HFFc6 (cell line): ENCODE results near the gene LAPTM4A. TPM values are rescaled to one million over a fixed set of nuclear protein-coding genes. Genes with fewer than 3 reads are reported as not detected.
A peak's percentile ranks its signal among the peaks of the same experiment; 100 is the strongest.

ENCODE experiments used
- DNase-seq: peaks from one replicate; pipeline ENCODE4 v3.0.0-alpha.2; 2018
- H3K27ac Mint-ChIP-seq: 2 replicates; pipeline ENCODE4 v1.8.0; 2020; ENCODE audit warnings: mild to moderate bottlenecking, mixed read lengths
- H3K27me3 Mint-ChIP-seq: 2 replicates; pipeline ENCODE4 v1.8.0; 2021; ENCODE audit warnings: mild to moderate bottlenecking, moderate library complexity, mixed read lengths; ENCODE audit not compliant: insufficient read depth
- H3K36me3 Mint-ChIP-seq: 2 replicates; pipeline ENCODE4 v1.8.0; 2021; ENCODE audit warnings: low read depth, mixed read lengths
- H3K4me1 Mint-ChIP-seq: 2 replicates; pipeline ENCODE4 v1.8.0; 2020; ENCODE audit warnings: low read depth, mixed read lengths
- H3K4me3 Mint-ChIP-seq: 2 replicates; pipeline ENCODE4 v1.8.0; 2020; ENCODE audit warnings: mild to moderate bottlenecking, moderate library complexity, mixed read lengths
- H3K9me3 Mint-ChIP-seq: 2 replicates; pipeline ENCODE4 v1.8.0; 2020; ENCODE audit warnings: mild to moderate bottlenecking, mixed read lengths
- total RNA-seq, 6 experiments: library from RNA; stranded (reverse); fragmentation: NEBNext Ultra II Directional; extraction: Animal tissue kit (Norgen Biotek cat#: 25700); gene quantifications; 2 replicates in 1 of 6; 3 replicates in 5 of 6; pipeline ENCODE4 v1.2.3, GENCODE V29; 2021
- TF ChIP-seq, protein P1 (sequence below): fragments of 200-600 bp; sonication (generic); IDR thresholded peaks from 2 replicates; pipeline ENCODE4 v1.5.0; 2021; ENCODE audit warnings: antibody characterized with exemption, mild to moderate bottlenecking

The LAPTM4A gene
- total RNA-seq, 6 experiments from 2014 or later: 218 to 254 (median 240) TPM

DNA sequence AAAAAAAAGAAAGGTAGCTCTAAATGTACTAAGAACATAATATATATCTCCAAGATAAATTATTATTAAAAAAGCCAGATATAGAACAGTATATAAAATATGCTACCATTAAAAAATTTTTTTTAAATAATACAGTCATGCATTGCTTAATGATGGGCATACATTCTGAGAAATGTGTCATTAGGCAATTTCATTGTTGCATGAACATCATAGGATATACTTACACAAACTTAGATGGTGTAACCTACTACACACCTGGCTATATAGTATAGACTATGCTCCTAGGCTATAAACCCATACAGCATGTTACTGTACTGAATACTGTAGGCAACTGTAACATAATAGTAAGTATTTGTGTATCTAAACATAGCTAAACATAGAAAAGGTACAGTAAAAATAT lies 18.3 kb upstream of the LAPTM4A start:
- Mint-ChIP-seq H3K36me3 (peaks cover 19% of the 10 kb centered on the region), H3K4me3 (no peak overlapping the region), H3K9me3 (peaks cover 27% of the 10 kb centered on the region), H3K27me3 (peaks cover 1% of the 10 kb centered on the region; the same call in 1 of the 2 replicates), H3K4me1 (peaks cover 63% of the 10 kb centered on the region), H3K27ac (0 out of 2 replicates have a peak overlapping the region, but pooled peaks have one; percentile 13)
- TF ChIP-seq, protein P1, sequence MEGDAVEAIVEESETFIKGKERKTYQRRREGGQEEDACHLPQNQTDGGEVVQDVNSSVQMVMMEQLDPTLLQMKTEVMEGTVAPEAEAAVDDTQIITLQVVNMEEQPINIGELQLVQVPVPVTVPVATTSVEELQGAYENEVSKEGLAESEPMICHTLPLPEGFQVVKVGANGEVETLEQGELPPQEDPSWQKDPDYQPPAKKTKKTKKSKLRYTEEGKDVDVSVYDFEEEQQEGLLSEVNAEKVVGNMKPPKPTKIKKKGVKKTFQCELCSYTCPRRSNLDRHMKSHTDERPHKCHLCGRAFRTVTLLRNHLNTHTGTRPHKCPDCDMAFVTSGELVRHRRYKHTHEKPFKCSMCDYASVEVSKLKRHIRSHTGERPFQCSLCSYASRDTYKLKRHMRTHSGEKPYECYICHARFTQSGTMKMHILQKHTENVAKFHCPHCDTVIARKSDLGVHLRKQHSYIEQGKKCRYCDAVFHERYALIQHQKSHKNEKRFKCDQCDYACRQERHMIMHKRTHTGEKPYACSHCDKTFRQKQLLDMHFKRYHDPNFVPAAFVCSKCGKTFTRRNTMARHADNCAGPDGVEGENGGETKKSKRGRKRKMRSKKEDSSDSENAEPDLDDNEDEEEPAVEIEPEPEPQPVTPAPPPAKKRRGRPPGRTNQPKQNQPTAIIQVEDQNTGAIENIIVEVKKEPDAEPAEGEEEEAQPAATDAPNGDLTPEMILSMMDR: no peak
- DNase-seq: no peak

- H3K4me3 Mint-ChIP-seq: peak overlapping the region; percentile 11; the same call in 1 of the 2 replicates
- H3K27ac Mint-ChIP-seq: peak overlapping the region; percentile 55
- DNase-seq: peak; percentile 93
- TF ChIP-seq, protein P1: no peak
- peaks cover 30% of the 10 kb centered on the region for H3K36me3 Mint-ChIP-seq
- H3K27me3 Mint-ChIP-seq: no peaks in the 10 kb centered on the region
- H3K4me1 Mint-ChIP-seq: peaks cover 61% of the 10 kb centered on the region
- H3K9me3 Mint-ChIP-seq: peaks cover 40% of the 10 kb centered on the region
These were observed 16.7 kb upstream of the LAPTM4A start for GRCh38 chr2:20067992-20068584.

DNA sequence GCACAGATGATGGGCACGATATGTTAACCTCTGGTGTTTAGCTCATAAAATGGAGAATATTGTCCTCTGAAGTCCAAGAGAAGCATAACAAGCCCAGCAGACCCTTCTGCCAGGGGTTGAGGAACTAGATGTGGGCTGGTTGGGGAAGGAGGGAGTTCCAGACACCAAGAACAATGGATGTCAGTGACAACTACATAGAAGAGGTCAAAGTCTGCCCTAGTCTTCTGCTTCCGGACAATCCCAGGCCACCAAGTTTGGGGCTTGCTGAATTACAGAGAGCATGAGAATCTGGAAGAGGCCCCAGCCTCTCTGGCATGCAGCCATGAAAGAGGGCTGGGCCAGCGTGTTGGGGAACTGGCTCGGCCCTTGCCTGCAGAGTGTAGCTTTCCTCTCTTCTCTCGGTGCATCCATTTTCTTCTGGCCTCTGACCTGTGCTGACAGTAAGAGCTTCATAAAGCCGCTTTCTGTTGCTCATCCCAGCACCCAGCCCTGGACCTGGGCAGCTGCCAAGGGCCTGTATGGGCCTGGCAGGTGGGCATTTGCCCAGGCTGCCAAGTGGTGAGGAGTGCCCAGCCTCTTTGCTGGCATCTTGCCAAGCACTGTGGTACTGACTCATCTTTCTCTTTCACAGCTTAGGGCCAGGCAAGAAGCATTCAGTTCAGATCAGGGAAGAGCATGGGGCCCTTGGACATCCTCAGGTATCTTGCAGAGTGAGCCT lies 14.6 kb upstream of the LAPTM4A start:
- H3K4me3 Mint-ChIP-seq: no peak overlapping the region

GRCh38 chr2:20064841-20065240 lies 13.4 kb upstream of the LAPTM4A start:
- H3K27me3 Mint-ChIP-seq: peaks cover 4% of the 10 kb centered on the region; the same call in 1 of the 2 replicates
- TF ChIP-seq, protein P1: no peak
- H3K36me3 Mint-ChIP-seq: peaks cover 33% of the 10 kb centered on the region
- H3K4me1 Mint-ChIP-seq: peaks cover 56% of the 10 kb centered on the region
- no peak overlapping the region for H3K4me3 Mint-ChIP-seq
- no peak for DNase-seq
- peaks cover 42% of the 10 kb centered on the region for H3K9me3 Mint-ChIP-seq
- no peak overlapping the region for H3K27ac Mint-ChIP-seq

More for the DNA sequence above, 14.6 kb upstream of the LAPTM4A start:
- DNase-seq: peak; percentile 48
- TF ChIP-seq, protein P1: no peak
- no peak overlapping the region for H3K27ac Mint-ChIP-seq
- peaks cover 33% of the 10 kb centered on the region for H3K36me3 Mint-ChIP-seq
- H3K27me3 Mint-ChIP-seq: peaks cover 2% of the 10 kb centered on the region; the same call in 1 of the 2 replicates
- H3K4me1 Mint-ChIP-seq: peaks cover 61% of the 10 kb centered on the region
- H3K9me3 Mint-ChIP-seq: peaks cover 42% of the 10 kb centered on the region

DNA sequence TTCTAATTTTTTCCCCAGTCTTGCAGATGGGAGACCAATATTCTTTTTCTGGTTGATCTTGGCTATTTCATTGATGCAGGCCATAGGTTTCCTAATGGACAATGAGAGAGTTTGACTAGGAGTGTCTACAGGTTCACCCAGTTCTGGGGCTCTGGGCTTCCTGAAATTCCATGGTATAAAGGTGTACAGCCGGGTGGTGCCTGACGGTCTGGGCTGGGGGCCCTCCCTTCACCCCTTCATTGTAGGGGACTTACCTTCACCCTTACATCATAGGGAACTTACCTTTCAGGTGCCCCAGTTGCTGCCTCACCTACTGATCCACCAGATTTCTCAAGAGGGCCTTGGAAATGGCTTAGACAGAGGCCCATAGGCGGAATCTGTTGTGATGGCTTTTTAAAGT lies 13.0 kb upstream of the LAPTM4A start:
- Mint-ChIP-seq H3K4me3 (no peak overlapping the region), H3K9me3 (peaks cover 42% of the 10 kb centered on the region), H3K4me1 (peaks cover 56% of the 10 kb centered on the region), H3K27me3 (peaks cover 4% of the 10 kb centered on the region; the same call in 1 of the 2 replicates), H3K27ac (no peak overlapping the region), H3K36me3 (peaks cover 33% of the 10 kb centered on the region)
- no peak for DNase-seq
- TF ChIP-seq, protein P1: no peak
